GM18867 (cell line): Measurements from ENCODE around the gene KRTAP5-4.
"Not testable (repeated sequence)": the region's sequence is repeated elsewhere in the genome, so short reads cannot be mapped to it uniquely, and the experiment has no call there.

Experiments used
- ATAC-seq: cut with Tn5 transposase; IDR thresholded peaks from one replicate; pipeline ENCODE4 v1.9.1; 2021; ENCODE audit warnings: mild to moderate bottlenecking, moderate library complexity; ENCODE audit not compliant: unreplicated experiment

The KRTAP5-4 gene

DNA sequence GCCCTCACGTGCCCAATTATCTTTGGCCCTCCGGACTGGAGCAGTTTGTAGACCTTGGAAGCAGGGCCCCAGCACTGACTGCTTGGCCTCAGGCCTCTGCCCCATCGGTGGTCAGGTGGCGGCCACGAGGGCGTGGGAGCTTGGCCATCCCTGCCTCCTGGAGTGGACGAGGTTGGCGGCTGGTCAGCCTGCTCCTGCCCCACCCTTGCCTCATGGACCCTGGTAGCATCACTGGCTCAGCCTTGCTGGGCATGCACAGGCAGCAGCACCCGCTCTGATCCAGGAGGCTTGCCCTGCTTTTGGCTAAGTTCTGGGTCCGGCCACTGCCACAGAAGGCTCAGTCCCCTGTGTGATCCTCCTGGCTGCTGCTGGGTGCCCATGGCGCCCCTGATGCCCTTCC, 17.8 kb downstream of the KRTAP5-4 start:
- ATAC-seq: no peak

DNA sequence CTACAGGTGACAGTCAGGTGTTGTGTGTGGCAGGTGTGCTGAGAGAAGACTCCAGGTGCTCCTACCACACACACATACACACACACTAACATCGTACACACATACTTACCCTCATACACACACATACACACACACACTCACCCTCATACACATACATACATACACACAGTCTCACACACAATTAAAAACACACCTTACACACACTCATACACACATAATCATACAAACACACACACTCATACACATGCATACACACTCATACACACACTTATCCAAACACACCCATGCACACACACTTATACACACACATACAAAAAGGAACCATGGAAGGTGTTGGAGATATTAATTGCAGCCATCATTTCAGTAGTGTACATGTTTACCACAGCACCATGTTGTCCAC, 18.3 kb downstream of the KRTAP5-4 start:
- no peak for ATAC-seq

DNA sequence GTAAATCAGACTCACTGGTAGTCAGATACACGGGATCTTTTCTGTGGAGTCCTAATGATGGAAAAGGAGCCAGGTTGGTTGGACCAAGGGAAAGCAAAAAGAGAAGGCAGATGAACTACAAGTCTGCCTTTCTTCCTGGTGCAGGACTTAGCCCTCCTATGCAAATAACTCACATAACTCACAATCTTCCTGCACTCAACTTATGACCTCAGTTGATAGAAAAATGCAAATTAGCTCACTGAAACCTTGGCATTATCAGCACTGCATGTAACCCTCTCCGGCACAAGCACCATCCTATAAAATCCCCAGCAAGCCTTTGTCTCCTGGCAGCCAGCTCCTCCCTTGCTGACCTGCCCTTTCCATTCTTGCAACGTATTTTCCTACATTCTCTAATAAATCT, 20.3 kb downstream of the KRTAP5-4 start:
- not testable (repeated sequence) for ATAC-seq

DNA sequence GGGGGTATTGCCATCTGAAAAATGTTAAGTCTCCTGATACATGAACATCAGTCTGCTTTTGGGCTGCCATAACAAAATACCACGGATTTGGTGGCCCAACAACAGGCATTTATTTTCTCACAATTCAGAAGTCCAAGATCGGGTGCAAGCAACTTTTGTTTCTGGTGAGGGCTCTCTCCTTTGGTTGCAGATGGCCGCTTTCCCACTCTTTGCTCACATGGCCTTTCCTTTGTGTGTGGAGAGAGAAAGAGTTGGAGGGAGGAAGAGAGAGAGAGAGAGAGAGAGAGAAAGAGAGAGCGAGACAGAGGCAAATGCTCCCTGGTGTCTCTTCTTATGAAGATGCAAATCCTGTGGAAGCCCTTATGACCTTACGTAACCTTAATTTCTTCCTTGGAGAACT, 21.3 kb downstream of the KRTAP5-4 start:
- ATAC-seq: no peak

GRCh38 chr11:1598816-1599215, 23.1 kb downstream of the KRTAP5-4 start:
- ATAC-seq: no peak

- ATAC-seq: not testable (repeated sequence)
Measured at GRCh38 chr11:1598406-1598805, 23.5 kb downstream of the KRTAP5-4 start.

- ATAC-seq: no peak
Measured at GRCh38 chr11:1597994-1598380, 24.0 kb downstream of the KRTAP5-4 start, which contains the start of gene KRTAP5-2. KRTAP5-2 (minus strand) TSS chr11:1598294; CDS start chr11:1598250, 44 bp downstream.

- no peak for ATAC-seq
Measured at GRCh38 chr11:1597331-1597993, 24.5 kb downstream of the KRTAP5-4 start.

DNA sequence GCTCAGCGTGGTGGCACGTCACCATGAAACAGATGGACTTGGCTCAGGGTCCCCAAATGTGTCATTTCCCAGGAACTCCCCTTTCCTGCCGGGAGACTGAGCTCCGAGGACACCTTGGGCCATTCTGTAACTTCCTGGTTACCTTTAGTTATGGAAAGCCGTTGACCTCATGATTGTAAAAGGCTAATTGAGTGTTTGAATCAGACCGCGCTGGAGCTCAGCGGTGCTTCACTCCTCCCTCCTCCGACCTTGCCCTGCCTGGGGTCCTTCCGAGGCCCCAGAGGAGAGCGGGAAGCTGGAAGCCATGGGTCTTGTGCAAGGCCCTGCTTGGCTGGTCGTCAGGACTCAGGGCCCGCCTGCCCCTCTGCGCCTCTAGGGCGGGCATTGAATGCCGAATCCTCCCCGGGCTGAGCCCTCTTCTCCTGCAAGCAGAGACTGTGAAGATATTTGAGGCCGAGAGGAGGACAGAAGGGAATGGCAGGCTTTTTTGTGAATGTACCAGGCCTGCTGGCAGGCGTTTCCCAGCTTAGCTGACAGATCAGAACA, 25.3 kb downstream of the KRTAP5-4 start:
- not testable (repeated sequence) for ATAC-seq

DNA sequence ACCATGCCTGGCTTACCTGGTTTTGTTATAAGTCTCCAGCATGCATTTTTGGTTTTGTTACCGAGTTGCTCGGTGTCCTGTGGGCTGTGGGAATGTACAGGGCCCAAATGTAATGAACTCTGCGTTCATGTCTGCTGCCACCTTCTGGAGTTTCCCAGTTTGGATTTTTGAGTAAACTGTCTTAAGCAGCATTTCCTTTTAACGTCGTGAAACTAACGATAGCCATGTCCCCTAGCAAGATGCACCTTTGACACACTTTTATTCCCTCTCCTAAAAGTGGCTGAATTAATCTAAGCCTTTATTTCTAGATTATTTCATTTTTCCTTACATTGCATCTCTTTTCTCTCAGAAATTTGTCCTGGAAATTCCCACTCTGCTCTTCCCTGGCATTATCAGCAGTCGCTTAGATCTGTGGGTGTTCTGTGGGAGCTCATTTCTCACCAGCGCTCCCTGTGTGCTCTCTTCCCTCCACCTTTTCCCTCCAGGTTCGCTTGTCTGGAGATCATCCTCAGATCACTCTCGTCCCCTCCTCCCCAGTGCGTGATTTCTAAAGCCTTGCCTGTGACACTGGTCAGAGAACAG, 25.9 kb downstream of the KRTAP5-4 start:
- not testable (repeated sequence) for ATAC-seq

GRCh38 chr11:1592628-1593027, 29.3 kb downstream of the KRTAP5-4 start:
- no peak for ATAC-seq

DNA sequence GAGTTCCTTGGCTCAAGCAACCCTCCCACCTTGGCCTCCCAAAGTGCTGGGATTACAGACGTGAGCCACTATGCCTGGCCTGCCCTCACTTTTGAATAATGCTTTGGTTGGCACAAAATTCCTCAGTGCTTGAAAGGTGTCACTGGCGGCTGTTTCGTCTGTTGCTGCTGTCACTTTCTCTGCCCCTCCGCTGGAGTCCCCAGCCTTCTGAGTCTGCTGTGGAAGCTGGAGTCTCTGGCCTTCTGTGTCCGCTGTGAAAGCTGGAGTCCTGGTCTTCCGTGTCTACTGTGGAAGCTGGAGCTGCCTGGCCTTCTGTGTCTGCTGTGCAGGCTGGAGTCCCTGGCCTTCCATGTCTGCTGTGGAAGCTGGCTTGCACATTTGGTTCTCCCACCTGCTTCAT, 31.9 kb downstream of the KRTAP5-4 start:
- no peak for ATAC-seq

GRCh38 chr11:1589191-1589963, 32.6 kb downstream of the KRTAP5-4 start:
- ATAC-seq: not testable (repeated sequence)

DNA sequence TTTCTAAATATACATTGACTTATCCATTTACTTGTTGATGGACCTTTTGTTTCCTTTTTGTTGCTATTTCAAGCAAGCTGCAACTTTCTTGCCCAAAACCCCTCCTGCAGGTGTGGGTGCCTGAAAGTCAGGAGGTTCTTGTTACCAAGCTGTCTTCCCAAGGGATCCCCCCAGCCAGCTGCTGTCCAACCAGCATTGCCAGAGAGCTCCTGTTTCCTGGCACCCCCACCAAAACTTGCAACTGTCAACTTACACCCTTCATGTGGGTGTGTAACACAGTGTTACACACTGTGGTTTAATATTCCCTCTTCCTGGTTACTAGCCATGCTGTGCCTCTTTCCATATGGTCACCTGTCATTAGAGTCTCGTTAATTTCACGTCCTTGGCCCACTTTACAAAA, 35.2 kb downstream of the KRTAP5-4 start:
- no peak for ATAC-seq

DNA sequence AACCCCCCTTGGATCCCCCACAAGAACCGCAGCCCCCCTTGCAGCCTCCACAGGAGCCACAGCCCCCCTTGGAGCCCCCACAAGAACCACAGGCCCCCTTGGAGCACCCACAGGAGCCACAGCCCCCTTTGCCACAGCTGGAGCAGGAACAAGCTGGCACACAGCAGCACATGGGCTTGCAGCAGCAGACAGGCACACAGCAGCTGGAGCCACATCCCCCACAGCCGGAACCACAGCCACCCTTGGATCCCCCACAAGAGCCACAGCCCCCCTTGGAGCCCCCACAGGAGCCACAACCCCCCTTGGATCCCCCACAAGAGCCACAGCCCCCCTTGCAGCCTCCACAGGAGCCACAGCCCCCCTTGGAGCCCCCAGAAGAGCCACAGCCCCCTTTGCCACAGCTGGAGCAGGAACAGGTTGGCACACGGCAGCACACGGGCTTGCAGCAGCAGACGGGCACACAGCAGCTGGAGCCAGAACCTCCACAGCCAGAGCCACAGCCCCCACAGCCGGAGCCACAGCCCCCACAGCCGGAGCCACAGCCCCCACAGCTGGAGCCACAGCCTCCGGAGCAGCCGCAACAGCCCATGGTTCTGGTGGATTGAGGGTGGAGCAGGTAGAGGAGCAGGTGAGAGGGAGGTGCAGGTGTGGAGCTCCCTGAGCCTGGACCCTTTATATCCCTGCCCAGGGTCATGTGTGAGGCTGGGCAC, 37.1 kb downstream of the KRTAP5-4 start, which contains the start of gene KRTAP5-1:
Gene KRTAP5-1, minus strand, starts transcription at position 623 of the 710 bp plus-strand sequence. Its CDS starts 34 bp downstream, at position 589.
- ATAC-seq: not testable (repeated sequence)

GRCh38 chr11:1582909-1583308, 39.0 kb downstream of the KRTAP5-4 start:
- not testable (repeated sequence) for ATAC-seq

- no peak for ATAC-seq
Measured at GRCh38 chr11:1581976-1582375, 40.0 kb downstream of the KRTAP5-4 start.

- ATAC-seq: no peak
Measured at GRCh38 chr11:1576825-1577224, 45.1 kb downstream of the KRTAP5-4 start.

DNA sequence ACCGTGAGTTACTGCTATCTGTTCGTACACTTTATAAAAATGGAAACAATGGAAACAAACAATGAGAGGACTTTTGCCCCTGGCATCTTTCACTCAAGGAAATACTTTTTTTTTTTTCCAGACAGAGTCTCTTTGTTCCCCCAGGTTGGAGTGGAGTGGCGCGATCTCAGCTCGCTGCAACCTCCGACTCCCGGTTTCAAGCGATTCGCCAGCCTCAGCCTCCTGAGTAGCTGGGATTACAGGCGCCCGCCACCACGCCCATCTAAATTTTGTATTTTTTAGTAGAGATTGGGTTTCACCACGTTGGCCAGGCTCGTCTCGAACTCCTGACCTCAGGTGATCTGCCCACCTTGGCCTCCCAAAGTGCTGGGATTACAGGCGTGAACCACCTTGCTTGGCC, 46.2 kb downstream of the KRTAP5-4 start:
- ATAC-seq: not testable (repeated sequence)

- ATAC-seq: no peak
Measured at GRCh38 chr11:1574933-1575242, 47.0 kb downstream of the KRTAP5-4 start.
